Stimulated activated CD4-positive, alpha-beta T cell treated with anti-CD3 and anti-CD28 coated beads, Interleukin-1b, Interleukin-23, amount 100 ng/mL, for 4 hours (primary cell): Measurements from ENCODE around the gene ZSCAN9.

Experiments used
- DNase-seq, 2 donors: peaks; one replicate each; pipeline ENCODE4 v3.0.0-alpha.2; 2020; ENCODE audit warnings: low read depth in 2 of 2

ZSCAN9 gene

GRCh38 chr6:28225056-28225834, at the start of gene ZSCAN9:
TSS of gene ZSCAN9 (plus strand) at chr6:28225275. CDS start at chr6:28227085, 1,810 bp downstream.
- peak in 1 of 2 donors; percentile 32 for DNase-seq

DNA sequence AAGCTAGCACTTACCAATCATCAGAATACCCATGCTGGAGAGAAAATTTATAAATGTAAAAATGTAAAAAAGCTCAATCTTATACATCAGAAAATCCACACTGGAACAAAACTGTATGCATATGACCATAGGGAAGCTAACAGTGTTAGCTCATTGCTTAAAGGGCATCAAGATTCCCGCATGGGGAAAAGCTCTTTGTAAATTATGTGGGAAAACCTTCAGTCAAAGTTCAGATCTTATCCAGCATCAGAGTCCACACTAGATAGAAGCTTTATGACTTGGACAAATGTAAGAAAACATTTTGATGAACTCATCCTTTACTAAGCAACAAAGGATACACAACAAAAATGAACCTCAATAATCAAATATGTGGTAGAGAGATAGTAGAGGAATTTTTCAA, 48.7 kb upstream of the ZSCAN9 start:
- DNase-seq, result no peak

GRCh38 chr6:28182255-28182654, 42.8 kb upstream of the ZSCAN9 start:
- DNase-seq, result no peak

GRCh38 chr6:28188111-28188979, 36.7 kb upstream of the ZSCAN9 start:
- DNase-seq, result no peak

GRCh38 chr6:28200020-28200419, 25.1 kb upstream of the ZSCAN9 start:
- DNase-seq, result no peak

DNA sequence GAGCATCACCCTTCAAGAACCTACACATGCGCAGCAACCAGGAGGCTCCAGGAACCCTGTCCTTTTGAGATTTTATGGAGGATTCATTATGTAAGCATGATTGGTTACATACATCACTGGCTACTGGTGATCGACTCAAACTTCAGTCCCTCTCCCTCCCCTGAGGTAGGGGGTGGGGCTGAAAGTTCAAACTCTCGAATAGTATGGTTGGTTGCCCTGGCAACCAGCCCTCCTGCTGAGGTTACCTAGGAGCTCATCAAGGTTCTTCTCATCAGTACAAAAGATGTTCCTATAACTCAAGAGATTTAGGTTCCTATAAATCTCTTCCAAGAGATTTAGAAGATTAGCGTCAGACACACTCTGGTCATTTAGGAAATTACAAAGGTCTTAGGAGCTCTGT, 21.9 kb upstream of the ZSCAN9 start:
- no peak for DNase-seq

- DNase-seq, result no peak
Observed at GRCh38 chr6:28205879-28206278, 19.2 kb upstream of the ZSCAN9 start.

DNA sequence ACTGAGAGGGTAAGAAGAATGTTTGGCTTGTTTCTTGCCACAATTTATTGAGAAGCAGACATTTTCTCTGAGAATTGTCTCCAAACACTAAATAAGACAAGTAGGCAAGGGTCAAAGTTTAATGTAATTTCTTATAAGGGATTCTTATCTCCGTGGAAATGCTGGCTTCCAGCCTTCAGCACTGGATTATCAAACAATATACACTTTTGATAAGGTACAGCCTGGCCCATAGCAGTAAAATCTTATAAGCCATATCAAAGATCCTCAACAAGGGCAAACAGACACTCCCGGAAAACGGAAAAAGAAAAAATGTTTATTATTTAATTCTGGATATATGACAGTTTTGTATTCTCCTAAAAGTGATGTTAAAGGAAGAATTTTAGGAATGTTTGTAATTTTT, 18.5 kb upstream of the ZSCAN9 start:
- no peak for DNase-seq

- DNase-seq, result no peak
Observed at GRCh38 chr6:28206928-28207509, 18.1 kb upstream of the ZSCAN9 start.

GRCh38 chr6:28207510-28208110, 17.5 kb upstream of the ZSCAN9 start:
- no peak for DNase-seq

DNA sequence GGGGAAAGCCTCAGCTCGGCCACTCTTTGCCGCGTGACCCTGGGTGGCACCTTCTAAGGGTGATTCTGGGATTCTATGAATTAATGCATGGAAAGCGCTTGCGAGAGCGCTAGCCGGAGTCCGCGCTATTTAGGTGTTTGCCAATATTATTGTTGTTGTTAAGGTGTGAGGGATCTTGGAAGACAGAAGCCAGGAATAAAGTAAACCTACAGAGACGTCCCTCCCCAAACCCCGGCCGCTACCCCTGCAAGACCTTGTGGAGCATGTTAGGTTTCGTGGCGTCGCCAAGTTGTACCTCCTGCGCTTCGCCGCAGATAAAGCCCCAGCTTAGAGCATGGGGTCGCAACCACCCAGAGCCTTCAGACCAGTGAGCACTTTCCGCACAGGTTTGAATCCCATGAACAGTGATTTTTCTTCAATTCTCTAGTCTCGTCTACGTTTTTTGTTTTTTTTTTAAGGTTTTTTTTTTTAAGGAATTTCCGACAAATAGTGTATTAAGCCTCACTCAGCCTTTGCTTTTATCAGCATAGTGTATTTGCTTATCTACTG, 16.9 kb upstream of the ZSCAN9 start:
- no peak for DNase-seq

- no peak for DNase-seq
Observed at GRCh38 chr6:28209753-28210535, 15.1 kb upstream of the ZSCAN9 start.

DNA sequence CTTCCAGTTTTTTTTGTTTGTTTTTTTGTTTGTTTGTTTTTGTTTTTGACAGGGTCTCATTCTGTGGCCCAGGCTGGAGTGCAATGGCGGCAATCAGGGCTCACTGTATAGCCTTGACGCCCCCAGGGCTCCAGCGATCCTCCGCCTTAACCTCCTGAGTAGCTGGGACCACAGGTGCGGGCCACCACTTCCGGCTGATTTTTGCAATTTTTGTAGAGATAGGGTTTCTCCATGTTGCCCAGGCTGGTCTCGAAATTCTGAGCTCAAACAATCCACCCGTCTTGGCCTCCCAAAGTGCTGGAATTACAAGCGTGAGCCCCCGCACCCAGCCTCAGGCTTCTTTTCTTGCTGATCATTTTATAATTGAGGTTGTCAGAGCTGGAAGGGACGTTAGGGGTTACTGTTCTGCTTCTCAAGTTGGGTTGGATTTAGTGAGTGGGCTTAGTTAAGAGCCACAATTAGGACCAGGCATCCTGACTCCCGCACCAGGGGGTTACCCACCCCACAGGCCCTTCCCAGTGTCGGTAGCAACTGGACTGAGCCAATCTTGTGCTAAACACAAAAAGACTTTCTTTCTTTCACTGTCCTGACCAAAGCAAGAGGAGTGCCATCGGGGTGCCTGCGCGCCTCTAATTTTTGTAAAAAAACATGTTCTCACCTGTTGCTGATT, 13.1 kb upstream of the ZSCAN9 start:
- DNase-seq, result no peak

GRCh38 chr6:28212510-28213212, 12.4 kb upstream of the ZSCAN9 start:
- peak in 1 of 2 donors; percentile 40 for DNase-seq

DNA sequence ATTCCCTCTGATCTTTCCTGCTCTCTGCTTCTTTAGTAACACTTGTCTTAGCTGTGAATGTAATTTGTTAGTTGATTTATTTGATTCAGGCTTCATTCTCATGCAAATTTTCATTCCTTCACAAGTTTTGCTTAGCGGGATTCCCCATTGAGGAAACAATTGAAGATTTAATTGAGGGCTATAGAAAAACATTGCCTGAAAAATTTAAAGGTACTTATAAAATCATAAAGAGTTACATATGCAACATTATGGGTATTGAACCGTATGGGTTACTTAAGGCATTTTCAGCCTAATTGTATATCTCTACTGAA, 11.9 kb upstream of the ZSCAN9 start:
- no peak for DNase-seq

DNA sequence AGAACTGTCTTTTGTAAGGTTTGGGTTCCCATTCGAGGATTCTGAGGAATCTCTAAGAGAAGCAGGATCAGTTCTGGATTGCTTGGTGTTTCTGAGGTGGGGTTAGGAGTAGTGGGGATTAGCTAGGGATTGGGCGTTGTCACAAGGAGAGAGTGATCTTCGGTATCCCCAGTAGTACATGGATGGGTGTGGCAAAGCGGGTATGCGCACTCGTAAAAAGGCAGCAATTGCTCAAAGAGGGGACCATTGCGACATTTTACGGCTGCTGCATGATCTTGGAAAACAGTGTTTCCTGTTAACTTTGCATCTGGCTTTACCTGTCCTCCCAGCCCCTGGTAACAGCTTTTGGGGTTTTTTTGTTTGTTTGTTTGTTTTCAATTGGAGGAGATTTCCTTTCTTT, 9.7 kb upstream of the ZSCAN9 start:
- DNase-seq, result no peak

GRCh38 chr6:28217890-28218289, 7.2 kb upstream of the ZSCAN9 start:
- no peak for DNase-seq

GRCh38 chr6:28218312-28219248, 6.5 kb upstream of the ZSCAN9 start:
- DNase-seq, result peak in 1 of 2 donors; percentile 25
